Trophoblast cell (in vitro differentiated cells and primary cell): Measurements from ENCODE around the gene ACAD10.
A peak's percentile ranks its signal among the peaks of the same experiment; 100 is the strongest.
"Not testable (repeated sequence)": the region's sequence is repeated elsewhere in the genome, so short reads cannot be mapped to it uniquely, and the experiment has no call there.

Experiments used
- DNase-seq, 2 donors: peaks; one replicate each; pipeline ENCODE4 v3.0.0-alpha.2; 2016
- H2AFZ ChIP-seq: 2 replicates; pipeline ENCODE4 v1.6.1; 2013; ENCODE audit warnings: low read length, moderate library complexity, mild to moderate bottlenecking; ENCODE audit not compliant: insufficient read depth, poor library complexity
- H2AK5ac ChIP-seq: 2 replicates; pipeline ENCODE4 v1.6.1; 2013; ENCODE audit warnings: mild to moderate bottlenecking, low read length
- H2BK120ac ChIP-seq: 2 replicates; pipeline ENCODE4 v1.6.1; 2013; ENCODE audit warnings: low read length, mild to moderate bottlenecking, moderate library complexity; ENCODE audit not compliant: insufficient read depth, poor library complexity
- H2BK12ac ChIP-seq: 2 replicates; pipeline ENCODE4 v1.6.1; 2013; ENCODE audit warnings: mild to moderate bottlenecking, low read length, moderate library complexity
- H2BK5ac ChIP-seq: 2 replicates; pipeline ENCODE4 v1.6.1; 2013; ENCODE audit warnings: low read length, low read depth, moderate library complexity, mild to moderate bottlenecking; ENCODE audit not compliant: poor library complexity
- H3K14ac ChIP-seq: 2 replicates; pipeline ENCODE4 v1.6.1; 2013; ENCODE audit warnings: mild to moderate bottlenecking, low read length
- H3K18ac ChIP-seq: 2 replicates; pipeline ENCODE4 v1.6.1; 2013; ENCODE audit warnings: mild to moderate bottlenecking, low read length
- H3K23ac ChIP-seq: 2 replicates; pipeline ENCODE4 v1.6.1; 2013; ENCODE audit warnings: low read length
- H3K27ac ChIP-seq: 2 replicates; pipeline ENCODE4 v1.5.1; 2013; ENCODE audit warnings: low read depth, mild to moderate bottlenecking, inconsistent platforms, low read length, moderate library complexity
- H3K27me3 ChIP-seq: 2 replicates; pipeline ENCODE4 v1.6.1; 2013; ENCODE audit warnings: inconsistent platforms, mild to moderate bottlenecking, low read length, moderate library complexity; ENCODE audit not compliant: insufficient read depth
- H3K36me3 ChIP-seq, 2 experiments: 1 replicate in 1 of 2; 2 replicates in 1 of 2; pipeline ENCODE4 v1.6.1; 2013; ENCODE audit warnings: low read length in 2 of 2, mild to moderate bottlenecking in 2 of 2, moderate library complexity in 1 of 2; ENCODE audit not compliant: insufficient read depth in 2 of 2, control insufficient read depth in 1 of 2
- H3K4ac ChIP-seq: 2 replicates; pipeline ENCODE4 v1.6.1; 2013; ENCODE audit warnings: low read depth, mild to moderate bottlenecking, low read length, moderate library complexity
- H3K4me1 ChIP-seq, 2 experiments: 1 replicate in 1 of 2; 2 replicates in 1 of 2; pipeline ENCODE4 v1.6.1; 2013; ENCODE audit warnings: low read length in 2 of 2, mild to moderate bottlenecking in 2 of 2, moderate library complexity in 1 of 2; ENCODE audit not compliant: insufficient read depth in 2 of 2, control insufficient read depth in 1 of 2
- H3K4me2 ChIP-seq: 2 replicates; pipeline ENCODE4 v1.6.1; 2013; ENCODE audit warnings: inconsistent platforms, mild to moderate bottlenecking, low read length, moderate library complexity
- H3K4me3 ChIP-seq: 2 replicates; pipeline ENCODE4 v1.5.1; 2013; ENCODE audit warnings: mild to moderate bottlenecking, low read depth, low read length, inconsistent platforms
- H3K79me1 ChIP-seq: one replicate; pipeline ENCODE4 v1.6.1; 2013; ENCODE audit warnings: low read length
- H3K79me2 ChIP-seq: 2 replicates; pipeline ENCODE4 v1.6.1; 2013; ENCODE audit warnings: low read length, mild to moderate bottlenecking; ENCODE audit not compliant: control insufficient read depth, insufficient read depth, poor library complexity
- H3K9ac ChIP-seq: 2 replicates; pipeline ENCODE4 v1.6.1; 2013; ENCODE audit warnings: mild to moderate bottlenecking, low read length
- H3K9me3 ChIP-seq: 2 replicates; pipeline ENCODE4 v1.6.1; 2013; ENCODE audit warnings: low read depth, mild to moderate bottlenecking, control low read depth, inconsistent platforms, low read length; ENCODE audit not compliant: insufficient read depth
- H4K12ac ChIP-seq: 2 replicates; pipeline ENCODE4 v1.6.1; 2013; ENCODE audit warnings: low read depth, mild to moderate bottlenecking, low read length, moderate library complexity
- H4K8ac ChIP-seq: 2 replicates; pipeline ENCODE4 v1.6.1; 2013; ENCODE audit warnings: low read depth, mild to moderate bottlenecking, low read length, moderate library complexity
- H4K91ac ChIP-seq: one replicate; pipeline ENCODE4 v1.6.1; 2013; ENCODE audit warnings: low read depth, mild to moderate bottlenecking, low read length, moderate library complexity
- WGBS: extraction: QIAGEN DNeasy Blood & Tissue Kit; methylation state at CpG from one replicate; pipeline ENCODE4 v1.1.7; 2013; ENCODE audit warnings: missing lambda C conversion rate; ENCODE audit not compliant: insufficient read length, insufficient coverage; ENCODE audit errors: extremely low coverage; 5-methylcytosine and 5-hydroxymethylcytosine counted together

The ACAD10 gene

DNA sequence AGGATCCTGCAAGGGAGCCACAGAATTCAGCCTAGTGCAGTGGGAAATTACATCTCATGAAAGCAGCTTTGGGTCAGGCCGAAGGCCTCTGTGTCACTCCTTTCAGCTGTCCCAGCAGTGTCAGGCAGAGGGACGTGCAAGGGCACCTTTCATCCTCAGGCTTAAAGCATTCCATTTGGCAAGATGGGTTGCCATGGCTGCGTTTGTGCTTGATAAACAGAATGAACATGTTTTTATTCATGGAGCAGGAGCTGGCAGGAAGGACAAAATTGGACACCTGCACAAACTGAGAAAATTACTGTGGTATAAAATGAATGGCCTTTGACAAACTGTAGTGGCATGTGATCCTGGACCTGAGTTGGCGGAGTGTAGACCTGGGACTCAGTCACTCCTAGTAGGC, 29.4 kb downstream of the ACAD10 start:
- Histone ChIP-seq H3K79me2 (no peaks in the 10 kb centered on the region), H3K79me1 (no peaks in the 10 kb centered on the region), H3K4ac (no peak overlapping the region), H3K4me2 (no peak overlapping the region), H3K18ac (no peak overlapping the region), H3K23ac (no peak overlapping the region), H3K36me3 (peaks cover 20 to 24% of the 10 kb centered on the region in 2 experiments), H2AK5ac (no peak overlapping the region), H2BK12ac (no peak overlapping the region), H3K9me3 (no peaks in the 10 kb centered on the region), H4K12ac (no peak overlapping the region), H3K27ac (no peak overlapping the region), H4K91ac (no peak overlapping the region), H3K4me3 (no peak overlapping the region), H3K4me1 (no peaks in the 10 kb centered on the region), H4K8ac (no peak overlapping the region), H2BK5ac (no peak overlapping the region), H3K14ac (no peak overlapping the region), H2BK120ac (no peak overlapping the region), H2AFZ (no peak overlapping the region), H3K9ac (no peak overlapping the region), H3K27me3 (no peaks in the 10 kb centered on the region)
- no CpG with 5 or more reads among the region's 4 CpGs for WGBS
- peak; percentile 20 to 65 for DNase-seq

DNA sequence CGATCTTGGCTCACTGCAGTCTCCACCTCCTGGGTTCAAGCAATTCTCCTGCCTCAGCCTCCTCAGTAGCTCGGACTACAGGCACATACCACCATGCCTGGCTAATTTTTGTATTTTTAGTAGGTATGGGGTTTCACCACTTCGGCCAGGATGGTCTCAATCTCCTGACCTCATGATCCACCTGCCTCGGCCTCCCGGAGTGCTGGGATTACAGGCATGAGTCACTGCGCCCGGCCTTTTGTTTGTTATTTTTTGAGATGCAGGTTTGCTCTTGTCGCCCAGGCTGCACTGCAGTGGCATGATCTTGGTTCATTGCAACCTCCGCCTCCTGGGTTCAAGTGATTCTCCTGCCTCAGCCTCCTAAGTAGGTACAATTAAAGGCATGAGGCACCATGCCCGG, 33.5 kb downstream of the ACAD10 start:
- not testable (repeated sequence) for H3K23ac ChIP-seq, H3K4me3 ChIP-seq, H3K9ac ChIP-seq, H3K4ac ChIP-seq, H4K91ac ChIP-seq, H2AFZ ChIP-seq, H4K12ac ChIP-seq, H2BK12ac ChIP-seq, H2BK120ac ChIP-seq, H3K18ac ChIP-seq, H3K27ac ChIP-seq, H2AK5ac ChIP-seq, H3K27me3 ChIP-seq, H2BK5ac ChIP-seq, H3K4me2 ChIP-seq, H3K14ac ChIP-seq, H3K4me1 ChIP-seq, H4K8ac ChIP-seq, H3K9me3 ChIP-seq, H3K79me1 ChIP-seq, H3K79me2 ChIP-seq
- H3K36me3 ChIP-seq, result peaks cover 14 to 31% of the 10 kb centered on the region in 2 experiments
- no CpG with 5 or more reads among the region's 10 CpGs for WGBS
- peak in 1 of 2 donors; percentile 52 for DNase-seq

DNA sequence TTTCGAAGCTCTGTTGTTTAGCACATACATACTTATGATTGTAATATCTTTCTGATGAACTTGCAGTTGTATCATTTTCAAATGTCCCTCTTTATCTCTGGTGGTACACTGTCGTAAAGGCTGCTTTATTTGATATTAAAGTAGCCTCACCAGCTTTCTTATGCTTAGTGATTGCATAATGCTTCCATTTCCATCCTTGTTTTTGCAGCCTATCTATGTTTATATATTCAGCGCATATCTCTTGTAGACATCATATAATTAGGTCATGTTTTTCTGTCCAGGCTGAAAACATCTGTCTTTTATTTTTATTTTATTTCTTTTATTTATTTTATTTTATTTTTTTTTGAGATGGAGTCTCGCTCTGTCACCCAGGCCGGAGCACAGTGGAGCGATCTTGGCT, 34.6 kb downstream of the ACAD10 start:
- H4K91ac ChIP-seq, result no peak overlapping the region
- WGBS, result no CpG with 5 or more reads among the region's 6 CpGs

DNA sequence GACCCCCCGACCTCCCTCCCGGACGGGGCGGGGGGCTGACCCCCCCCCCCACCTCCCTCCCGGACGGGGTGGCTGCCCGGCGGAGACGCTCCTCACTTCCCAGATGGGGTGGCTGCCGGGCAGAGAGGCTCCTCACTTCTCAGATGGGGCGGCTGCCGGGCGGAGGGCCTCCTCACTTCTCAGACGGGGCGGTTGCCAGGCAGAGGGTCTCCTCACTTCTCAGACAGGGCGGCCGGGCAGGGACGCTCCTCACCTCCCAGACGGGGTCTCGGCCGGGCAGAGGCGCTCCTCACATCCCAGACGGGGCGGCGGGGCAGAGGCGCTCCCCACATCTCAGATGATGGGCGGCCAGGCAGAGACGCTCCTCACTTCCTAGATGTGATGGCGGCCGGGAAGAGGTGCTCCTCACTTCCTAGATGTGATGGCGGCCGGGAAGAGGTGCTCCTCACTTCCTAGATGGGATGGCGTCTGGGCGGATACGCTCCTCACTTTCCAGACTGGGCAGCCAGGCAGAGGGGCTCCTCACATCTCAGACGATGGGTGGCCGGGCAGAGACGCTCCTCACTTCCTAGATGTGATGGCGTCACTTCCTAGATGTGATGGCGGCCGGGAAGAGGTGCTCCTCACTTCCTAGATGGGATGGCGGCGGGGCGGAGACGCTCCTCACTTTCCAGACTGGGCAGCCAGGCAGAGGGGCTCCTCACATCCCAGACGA, 38.0 kb downstream of the ACAD10 start:
- not testable (repeated sequence) for H3K9ac ChIP-seq, H3K79me1 ChIP-seq, H2BK12ac ChIP-seq, H3K4me2 ChIP-seq, DNase-seq, H3K4ac ChIP-seq, H4K12ac ChIP-seq, H2AK5ac ChIP-seq, H3K4me3 ChIP-seq, H3K27me3 ChIP-seq, H4K91ac ChIP-seq, H3K79me2 ChIP-seq, H4K8ac ChIP-seq, H2AFZ ChIP-seq, H3K23ac ChIP-seq, H3K27ac ChIP-seq, H3K18ac ChIP-seq, H3K14ac ChIP-seq, H2BK5ac ChIP-seq, H3K9me3 ChIP-seq, H2BK120ac ChIP-seq, H3K4me1 ChIP-seq
- no CpG with 5 or more reads among the region's 46 CpGs for WGBS
- peaks cover 17 to 18% of the 10 kb centered on the region in 2 experiments for H3K36me3 ChIP-seq

More for the DNA sequence above, 34.6 kb downstream of the ACAD10 start:
- Histone ChIP-seq H3K14ac (no peak overlapping the region), H3K79me2 (no peaks in the 10 kb centered on the region), H2AK5ac (no peak overlapping the region), H3K4me1 (no peaks in the 10 kb centered on the region), H2BK12ac (no peak overlapping the region), H3K36me3 (peaks cover 17 to 29% of the 10 kb centered on the region in 2 experiments), H2AFZ (no peak overlapping the region), H2BK5ac (no peak overlapping the region), H3K27me3 (no peaks in the 10 kb centered on the region), H3K4ac (no peak overlapping the region), H3K9me3 (no peaks in the 10 kb centered on the region), H3K79me1 (no peaks in the 10 kb centered on the region), H3K4me2 (no peak overlapping the region), H3K27ac (no peak overlapping the region), H3K18ac (no peak overlapping the region), H3K9ac (no peak overlapping the region), H4K12ac (no peak overlapping the region), H4K8ac (no peak overlapping the region), H3K4me3 (no peak overlapping the region), H3K23ac (no peak overlapping the region), H2BK120ac (no peak overlapping the region)
- DNase-seq, result no peak
